Posterior cingulate gyrus (tissue), 11 donors: Measurements from ENCODE around the gene ARHGAP6.
"Not testable (repeated sequence)": the region's sequence is repeated elsewhere in the genome, so short reads cannot be mapped to it uniquely, and the experiment has no call there.

Source experiments
- DNase-seq, 10 donors: peaks; one replicate each; pipeline versions ENCODE4 v3.0.0 to v3.0.0-alpha.2; 2020 to 2021; ENCODE audit warnings: mixed read lengths in 3 of 10
- intact Hi-C: fragments of 100-400 bp; cut with DNase I; formaldehyde crosslinking; loops from one replicate; pipeline ENCODE4 v1.15.1; 2023

The ARHGAP6 gene

DNA sequence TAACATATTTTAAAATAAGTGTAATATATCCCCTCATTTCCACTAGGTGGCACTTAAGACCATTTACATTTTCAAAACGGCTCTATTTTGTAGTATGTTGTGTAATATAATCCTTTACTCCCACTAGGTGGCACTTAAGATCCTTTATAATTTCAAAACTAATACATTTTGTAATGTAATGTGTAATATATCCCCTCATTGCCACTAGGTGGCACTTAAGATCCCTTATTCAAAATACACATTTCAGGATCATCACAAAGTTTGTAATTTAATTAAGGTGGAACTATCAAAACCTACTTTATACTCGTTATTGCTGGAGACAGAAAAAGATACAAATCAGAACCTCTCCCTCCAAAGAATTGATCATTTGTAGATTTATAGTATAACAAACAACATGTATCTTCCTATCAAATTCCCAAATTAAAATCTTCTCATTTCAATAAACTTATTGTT is 132.5 kb downstream of the ARHGAP6 start:
- DNase-seq, result no peak
- intact Hi-C loops, result loop anchor here (2.0 to 10.0 kb wide), 3 partner anchors 189 to 1242 kb away; no protein-coding TSS in a partner anchor

DNA sequence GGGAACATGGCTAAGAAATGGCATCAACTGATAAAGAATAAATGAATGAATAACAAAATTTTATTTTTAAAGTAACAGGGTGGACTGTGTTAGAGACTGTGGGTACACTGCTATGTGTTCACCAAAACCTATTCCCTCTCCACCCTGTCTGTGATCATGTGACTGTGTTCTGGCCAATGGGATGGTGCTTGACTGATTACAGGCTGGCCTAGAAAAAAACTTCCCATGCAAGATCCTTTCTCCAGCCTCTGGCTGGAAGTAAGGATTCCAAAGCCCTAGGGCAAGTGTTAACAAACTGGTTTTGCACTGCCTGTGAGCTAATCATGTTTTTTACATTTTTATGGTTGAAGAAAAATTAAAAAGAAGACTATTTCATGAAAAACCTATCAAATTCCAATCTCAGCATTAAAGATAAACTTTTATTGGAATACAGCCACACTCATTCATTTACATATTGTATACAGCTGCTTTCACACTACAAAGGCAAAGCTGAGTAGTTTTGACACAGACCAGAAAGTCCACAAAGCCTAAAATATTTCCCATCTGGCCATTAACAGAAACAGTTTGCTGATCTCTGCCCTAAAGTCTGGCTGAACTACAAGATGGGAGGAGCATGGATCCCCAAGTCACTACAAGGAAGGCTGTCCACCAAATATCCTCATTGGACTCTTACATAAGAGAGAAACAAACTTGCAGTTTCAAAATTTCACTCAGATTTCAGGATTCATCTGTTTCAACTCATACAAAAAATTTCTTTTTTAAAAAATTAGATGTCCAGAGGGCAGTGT is 133.2 kb downstream of the ARHGAP6 start:
- no peak for DNase-seq
- intact Hi-C loops, result loop anchor here (2.0 to 10.0 kb wide), 3 partner anchors 190 to 1242 kb away; no protein-coding TSS in a partner anchor

DNA sequence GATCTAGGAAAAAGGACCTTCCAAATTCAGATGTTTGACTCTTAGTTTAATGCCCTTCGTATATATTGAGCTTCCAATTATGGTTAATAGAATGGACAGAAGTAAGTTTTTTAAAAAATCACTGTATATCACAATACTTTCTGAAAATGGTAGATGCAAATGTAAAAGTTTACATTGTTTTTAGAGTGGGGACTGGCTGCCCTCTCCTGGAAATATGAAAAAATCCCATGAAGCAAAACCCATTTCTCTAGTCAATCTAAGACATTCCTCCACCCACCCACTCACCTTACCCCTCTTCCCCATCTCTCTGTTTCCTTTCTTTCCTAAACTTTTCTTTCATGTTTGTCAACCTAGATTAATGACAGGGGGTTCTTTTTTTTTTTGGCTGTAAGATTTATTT is 134.5 kb downstream of the ARHGAP6 start:
- DNase-seq, result no peak
- intact Hi-C loops, result loop anchor here (5.0 to 10.0 kb wide), 2 partner anchors 191 to 1244 kb away; no protein-coding TSS in a partner anchor

DNA sequence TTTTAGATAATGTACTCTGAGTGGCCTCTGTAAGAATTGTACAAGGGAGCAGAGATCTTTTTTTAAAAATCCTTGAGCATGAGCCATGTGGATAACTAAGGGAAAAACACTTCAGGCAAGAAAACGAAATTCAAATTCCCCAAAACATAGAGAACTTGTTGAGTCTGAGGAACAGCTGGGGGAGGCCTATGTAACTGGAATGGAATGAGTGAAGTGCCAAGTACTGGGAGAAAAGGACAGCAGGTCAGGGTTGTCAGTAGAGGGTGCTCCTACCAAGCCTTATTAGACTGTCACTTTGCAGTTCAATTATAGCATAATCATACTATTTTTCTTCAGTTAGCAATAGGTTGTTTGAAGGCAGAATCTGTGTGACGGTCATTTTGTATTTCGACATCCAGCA is 135.1 kb downstream of the ARHGAP6 start:
- intact Hi-C loops, result loop anchor here (5.0 to 10.0 kb wide), 2 partner anchors 192 to 1244 kb away; no protein-coding TSS in a partner anchor
- DNase-seq, result no peak

DNA sequence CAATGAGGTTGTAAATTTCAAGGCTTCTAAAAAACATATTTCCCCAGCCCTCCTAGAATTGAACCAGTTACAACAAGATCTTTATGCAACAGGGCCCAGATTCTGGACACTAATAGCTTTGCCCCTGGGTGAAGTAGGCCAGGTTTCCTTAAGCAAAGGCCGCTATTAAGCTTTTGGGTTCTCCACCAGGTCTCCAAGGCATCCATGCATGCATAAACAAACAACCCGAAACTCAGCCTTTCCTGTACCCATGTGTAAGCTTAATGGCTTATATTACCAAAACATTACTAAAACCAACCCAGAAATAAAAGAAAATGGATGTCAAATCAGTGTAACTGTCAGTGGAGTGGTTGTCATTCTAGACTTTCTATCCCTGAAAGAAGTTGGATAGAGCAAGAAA is 137.1 kb downstream of the ARHGAP6 start:
- intact Hi-C loops, result no loop called here
- DNase-seq, result no peak

DNA sequence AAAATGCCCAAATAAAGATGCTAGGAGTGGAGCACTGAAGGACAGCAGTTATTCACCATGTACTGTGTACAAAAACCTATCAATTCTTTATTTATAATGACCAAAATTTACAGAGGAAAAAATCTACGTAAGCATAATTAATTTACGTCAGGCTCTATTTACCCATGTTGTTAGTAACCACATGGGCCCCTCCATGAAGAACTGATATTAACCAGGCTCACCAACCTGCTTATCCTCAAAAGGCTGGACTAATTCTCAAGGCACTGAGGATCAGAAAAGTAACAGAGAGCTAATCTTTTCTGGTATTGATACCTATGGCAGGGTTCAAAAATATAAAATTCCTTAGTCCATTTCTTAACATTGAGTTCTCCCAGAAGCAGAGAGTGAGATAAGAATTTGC is 140.0 kb downstream of the ARHGAP6 start:
- DNase-seq, result no peak
- intact Hi-C loops, result no loop called here

DNA sequence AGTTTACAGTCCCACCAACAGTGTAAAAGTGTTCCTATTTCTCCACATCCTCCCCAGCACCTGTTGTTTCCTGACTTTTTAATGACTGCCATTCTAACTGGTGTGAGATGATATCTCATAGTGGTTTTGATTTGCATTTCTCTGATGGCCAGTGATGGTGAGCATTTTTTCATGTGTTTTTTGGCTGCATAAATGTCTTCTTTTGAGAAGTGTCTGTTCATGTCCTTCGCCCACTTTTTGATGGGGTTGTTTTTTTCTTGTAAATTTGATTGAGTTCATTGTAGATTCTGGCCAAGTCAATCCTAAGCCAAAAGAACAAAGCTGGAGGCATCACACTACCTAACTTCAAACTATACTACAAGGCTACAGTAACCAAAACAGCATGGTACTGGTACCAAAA is 146.5 kb downstream of the ARHGAP6 start:
- intact Hi-C loops, DNase-seq: not testable (repeated sequence)

DNA sequence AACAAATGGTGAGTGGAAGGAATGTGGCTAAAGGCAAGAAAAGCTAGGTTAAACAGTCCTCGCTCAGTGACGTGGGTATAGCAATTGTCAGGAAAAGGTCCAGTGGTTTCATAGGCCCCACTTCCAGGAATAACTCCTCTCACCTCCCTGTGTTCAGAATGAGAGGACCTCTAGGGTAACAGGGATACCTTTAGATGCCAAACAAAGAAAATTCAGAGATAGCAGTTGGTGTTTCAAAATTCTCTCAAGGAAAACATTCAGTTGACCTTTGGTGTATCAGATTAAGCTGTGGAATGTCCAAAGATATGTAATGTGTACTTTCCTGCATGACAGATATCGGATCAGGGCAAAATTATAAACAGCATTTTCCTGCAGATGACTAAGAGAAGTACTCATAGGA is 155.9 kb downstream of the ARHGAP6 start:
- DNase-seq, result no peak

DNA sequence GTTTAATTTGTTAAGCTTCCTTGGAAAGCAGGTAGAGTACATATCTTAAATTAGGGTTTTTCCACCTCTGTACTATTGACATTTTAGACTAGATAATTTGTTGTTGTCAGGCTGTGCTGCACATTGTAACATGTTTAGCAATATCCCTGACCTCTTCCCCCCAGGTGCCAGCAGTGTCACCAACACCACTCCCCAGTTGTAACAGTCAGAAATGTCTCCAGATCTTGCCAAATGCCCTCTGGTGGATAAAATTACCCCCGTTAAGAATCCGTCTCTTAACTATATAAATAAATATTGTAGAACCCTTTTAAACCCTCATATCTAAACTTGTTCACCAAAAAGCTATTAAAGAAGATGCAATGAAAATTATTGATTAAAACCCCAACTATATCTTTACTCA is 161.5 kb downstream of the ARHGAP6 start:
- no peak for DNase-seq
- intact Hi-C loops, result no loop called here

More for the DNA sequence above, 155.9 kb downstream of the ARHGAP6 start:
- intact Hi-C loops, result no loop called here

DNA sequence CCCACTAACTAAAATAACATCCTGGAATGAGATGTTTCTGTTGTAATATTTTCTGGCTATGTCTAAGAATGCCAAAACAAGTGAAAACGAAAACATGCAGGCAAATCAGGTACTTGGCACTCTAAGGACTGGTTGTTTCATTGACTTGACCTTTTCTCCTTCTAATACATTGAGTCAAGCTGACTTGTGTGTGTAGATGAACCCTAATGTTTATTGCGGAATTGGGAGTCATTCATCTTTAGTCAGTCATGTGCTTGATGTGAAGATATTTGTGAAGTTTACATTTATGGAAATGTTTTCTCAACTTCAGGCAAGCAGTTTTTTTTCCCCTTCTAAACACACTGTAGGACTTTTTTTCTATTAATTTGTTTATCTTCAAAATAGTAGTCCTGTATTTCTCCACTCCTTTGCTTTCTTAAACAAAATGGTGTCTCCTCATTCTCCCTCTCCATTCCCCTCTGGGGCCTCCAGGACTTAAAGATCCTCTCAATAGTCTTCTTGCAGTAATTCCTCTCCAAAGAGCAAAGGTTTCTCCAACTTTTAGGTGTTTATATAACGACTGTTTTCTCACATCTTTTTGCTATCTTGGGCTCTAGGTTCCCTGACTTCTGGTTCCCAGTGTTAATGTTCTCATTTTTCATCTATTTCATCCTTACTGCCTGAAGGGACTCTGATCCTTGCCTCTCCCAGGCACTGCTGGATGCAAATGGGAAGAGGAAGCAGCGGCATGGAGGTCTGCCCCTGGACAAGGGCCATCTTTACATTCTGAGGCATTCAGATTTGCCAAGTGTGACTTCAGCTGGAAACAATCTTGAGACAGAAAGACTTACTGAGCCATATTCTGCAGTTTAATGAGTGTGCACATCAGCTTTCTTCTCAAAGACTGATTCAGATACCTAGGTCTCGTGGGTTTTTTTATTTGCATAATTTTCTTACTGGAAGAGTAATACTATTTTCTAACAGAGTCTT is 166.4 kb downstream of the ARHGAP6 start:
- DNase-seq, result no peak
- intact Hi-C loops, result no loop called here

DNA sequence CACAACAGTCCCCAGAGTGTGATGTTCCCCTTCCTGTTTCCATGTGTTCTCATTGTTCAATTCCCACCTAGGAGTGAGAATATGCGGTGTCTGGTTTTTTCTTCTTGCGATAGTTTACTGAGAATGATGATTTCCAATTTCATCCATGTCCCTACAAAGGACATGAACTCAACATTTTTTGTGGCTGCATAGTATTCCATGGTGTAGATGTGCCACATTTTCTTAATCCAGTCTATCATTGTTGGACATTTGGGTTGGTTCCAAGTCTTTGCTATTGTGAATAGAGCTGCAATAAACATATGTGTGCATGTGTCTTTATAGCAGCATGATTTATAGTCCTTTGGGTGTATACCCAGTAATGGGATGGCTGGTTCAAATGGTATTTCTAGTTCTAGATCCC is 174.3 kb downstream of the ARHGAP6 start:
- intact Hi-C loops, DNase-seq: not testable (repeated sequence)

DNA sequence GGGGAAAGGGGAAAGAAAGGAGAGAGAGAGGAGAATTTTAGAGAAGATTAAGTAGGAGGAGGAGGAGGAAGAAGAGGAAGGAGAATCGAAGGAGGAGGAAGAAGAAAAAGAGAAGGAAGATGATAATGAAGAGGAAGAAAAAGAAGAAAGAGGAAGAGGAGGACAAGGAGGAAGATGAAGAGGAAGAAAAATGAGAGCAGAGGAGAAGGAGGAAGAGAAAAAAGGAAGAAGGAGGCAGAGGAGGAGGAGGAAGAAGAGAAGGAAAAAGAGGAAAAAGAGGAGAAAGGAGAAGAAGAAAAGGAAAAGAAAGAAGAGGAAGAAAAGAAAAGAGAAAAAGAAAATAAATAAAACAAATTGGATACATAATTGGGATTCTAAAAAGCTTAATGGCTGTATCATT is 181.4 kb downstream of the ARHGAP6 start:
- no peak for DNase-seq
- intact Hi-C loops, result no loop called here

DNA sequence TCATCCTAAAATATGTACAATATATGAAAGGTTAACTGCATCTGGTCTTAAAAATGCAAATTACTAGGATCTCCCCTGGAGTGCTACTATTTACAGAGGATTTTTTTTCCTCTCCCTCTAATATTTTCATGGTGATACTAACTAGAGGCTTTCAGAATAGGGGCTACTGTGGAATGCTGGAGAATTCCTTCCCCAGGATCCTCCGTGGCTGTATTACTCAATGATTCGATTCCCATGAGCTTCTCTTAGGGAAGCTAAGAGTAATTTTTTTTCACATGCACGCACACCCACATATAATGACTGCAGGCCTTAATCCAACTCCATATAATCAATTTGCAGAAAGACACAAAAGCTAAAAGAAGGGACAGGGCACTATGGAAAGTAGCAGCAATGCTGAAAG is 184.7 kb downstream of the ARHGAP6 start:
- no peak for DNase-seq
- intact Hi-C loops, result no loop called here

DNA sequence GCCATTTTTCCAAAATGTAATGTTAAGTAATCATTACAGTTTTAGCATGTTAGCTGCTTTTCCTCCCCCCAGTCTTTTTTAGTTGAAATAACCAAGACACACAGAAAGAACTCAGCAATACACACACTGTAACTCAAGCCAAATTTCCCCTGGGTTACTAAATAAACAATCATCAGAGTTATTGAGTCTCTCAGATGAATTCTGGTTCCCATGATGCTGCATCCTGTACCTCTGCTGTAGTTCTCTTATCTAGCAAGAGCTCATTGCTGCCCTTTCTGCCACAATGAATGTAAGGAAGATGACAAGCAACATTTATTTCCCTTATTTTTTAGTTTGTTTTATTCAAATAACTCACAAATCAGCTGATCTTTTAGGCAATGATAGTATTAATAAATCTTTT is 185.1 kb downstream of the ARHGAP6 start:
- intact Hi-C loops, result no loop called here
- no peak for DNase-seq

DNA sequence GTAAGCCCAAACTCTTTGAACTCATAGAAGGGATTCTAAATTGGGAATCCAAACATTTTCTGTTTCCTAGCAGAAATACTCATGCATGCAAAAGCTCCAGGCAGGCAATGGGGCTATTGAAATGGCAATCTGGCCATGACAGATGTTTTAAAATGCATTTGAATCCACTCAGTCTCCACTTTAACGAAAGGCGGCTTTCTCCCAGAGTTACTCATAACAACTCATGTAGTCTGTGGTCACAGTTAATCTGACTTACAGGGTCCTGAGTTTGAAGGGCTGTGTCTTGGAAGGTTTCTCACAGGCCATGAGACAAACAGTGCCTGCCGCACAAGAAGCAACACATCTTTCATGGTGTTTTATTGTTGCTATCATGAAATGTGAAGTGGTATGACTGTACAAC is 186.8 kb downstream of the ARHGAP6 start:
- intact Hi-C loops, result no loop called here
- DNase-seq, result no peak

DNA sequence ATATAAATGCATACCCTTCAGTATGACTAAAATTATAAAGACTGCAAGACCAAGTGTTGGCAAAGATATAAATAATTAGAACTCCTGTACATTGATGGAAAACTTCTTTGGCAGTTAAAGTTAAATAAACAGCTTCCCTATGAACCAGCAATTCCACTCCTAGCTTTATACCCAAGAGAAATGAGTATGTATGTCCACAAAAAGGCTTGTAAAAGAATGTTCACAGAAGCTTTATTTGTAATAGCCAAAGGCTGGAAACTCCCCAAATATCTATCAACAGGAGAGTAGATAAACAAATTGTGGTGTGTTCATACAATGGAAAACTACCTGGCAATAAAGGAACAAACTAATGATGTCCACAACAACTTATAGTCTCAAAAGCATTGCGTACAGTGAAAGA is 187.7 kb downstream of the ARHGAP6 start:
- DNase-seq, result no peak
- intact Hi-C loops, result no loop called here

DNA sequence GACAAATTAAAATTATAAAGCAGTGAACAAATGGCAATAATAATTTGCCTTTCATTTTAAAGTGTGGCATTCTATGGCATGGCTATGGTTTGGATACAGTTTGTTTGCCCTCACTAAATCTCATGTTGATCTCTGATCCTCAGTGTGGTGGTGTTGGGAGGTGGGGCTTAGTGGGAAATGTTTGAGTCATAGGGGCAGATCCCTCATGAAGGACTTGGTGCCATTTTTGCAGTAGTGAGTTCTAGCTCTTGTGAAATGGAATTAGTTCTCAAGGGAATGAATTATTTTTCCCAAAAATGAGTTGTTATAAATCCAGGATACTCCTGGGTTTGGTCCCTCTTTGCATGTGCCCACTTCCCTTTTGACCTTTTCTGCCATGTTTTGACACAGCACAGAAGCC is 191.1 kb downstream of the ARHGAP6 start:
- intact Hi-C loops, result no loop called here
- no peak for DNase-seq

DNA sequence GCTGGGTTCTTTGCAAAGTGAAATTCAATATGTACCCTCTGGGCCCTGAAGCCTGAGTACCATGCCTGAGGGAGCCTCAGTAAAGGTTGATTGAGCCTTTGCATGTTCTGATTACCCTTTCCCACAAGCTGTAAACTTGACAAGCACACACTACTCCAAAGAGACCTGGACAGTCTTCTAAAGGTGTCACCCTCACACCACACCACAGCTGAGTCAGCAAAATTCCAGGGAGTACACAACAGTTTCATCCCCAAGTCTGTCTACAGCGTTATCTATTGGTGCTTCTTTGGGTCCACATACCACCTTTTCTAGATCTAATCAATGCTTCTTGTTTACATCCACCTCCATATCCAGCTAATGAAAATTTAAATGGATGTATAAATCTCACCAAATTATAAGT is 191.7 kb downstream of the ARHGAP6 start:
- intact Hi-C loops, result no loop called here
- DNase-seq, result no peak

DNA sequence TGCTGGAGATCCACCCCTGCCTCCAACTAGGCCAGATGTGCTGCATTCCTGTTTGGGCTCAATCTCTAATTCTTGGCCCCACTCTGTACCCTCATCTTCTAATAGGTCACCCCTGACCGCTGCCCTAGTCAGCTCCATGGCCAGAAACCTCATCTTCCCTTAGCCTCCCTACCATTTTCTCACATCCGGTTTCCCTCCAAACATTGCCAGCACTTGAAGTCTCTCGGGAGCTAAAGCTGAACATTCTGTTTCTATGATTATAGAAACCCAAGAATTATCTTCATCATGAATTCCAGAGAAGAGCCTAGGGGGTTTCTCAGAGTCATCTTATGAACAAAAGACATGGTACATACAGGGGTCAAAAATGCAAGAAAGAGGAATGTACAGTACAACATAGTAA is 192.8 kb downstream of the ARHGAP6 start:
- intact Hi-C loops, result no loop called here
- no peak for DNase-seq

DNA sequence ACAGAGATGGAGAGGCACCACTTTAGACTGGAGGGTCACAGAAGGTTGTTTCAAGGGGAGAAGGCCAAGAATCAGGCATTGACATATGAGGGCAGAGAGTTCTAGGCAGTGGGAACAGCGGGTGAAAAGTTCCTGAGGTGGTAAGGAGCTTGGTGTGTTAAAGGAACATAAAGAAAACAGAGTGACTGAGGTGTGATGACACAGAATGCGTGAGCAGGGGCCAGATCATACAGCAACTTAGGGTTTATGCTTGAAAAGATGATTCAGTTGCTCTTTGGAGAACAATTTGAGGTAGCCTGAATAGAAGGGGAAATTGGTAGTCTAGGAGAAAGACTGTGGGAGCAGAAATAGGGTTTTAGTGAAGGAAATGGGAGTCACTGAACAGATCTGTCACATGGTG is 193.3 kb downstream of the ARHGAP6 start:
- intact Hi-C loops, result no loop called here

DNA sequence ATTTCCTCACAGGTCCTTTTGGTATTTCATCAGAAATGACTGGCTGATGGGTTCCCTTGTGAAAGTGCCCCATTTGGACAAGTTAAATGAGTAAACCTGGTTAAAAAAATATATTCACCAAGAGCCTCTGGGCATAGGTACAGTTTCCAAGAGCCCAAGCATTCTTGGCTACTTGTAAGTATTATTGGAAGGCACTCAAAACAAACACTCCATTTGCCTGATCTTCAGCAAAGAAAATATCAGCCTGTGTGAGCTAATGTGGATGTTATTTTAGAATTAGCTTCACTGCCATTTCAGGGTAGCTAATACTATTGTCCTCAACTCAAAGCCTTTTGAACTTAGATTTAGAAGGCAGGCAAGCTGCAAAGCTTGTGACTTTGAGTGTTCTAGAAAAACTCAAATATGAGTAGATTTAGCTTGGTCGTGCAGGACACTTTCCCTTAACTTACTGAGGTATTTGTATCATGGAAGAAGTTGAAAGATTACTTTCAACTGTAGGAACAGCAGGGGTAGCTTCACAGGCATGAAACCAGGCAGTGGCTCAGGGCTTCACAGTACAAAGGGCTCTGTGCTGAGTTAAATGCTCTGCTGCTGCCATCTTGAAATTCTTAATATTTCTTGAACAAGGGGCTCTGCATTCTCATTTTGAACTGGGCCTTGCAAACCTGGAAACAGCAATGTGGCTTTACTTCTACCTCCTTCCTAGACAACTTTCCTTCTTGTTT is 195.3 kb downstream of the ARHGAP6 start:
- intact Hi-C loops, result no loop called here
- DNase-seq, result no peak

More for the DNA sequence above, 193.3 kb downstream of the ARHGAP6 start:
- no peak for DNase-seq
